Loucy (cell line): ENCODE results near the gene STAP1.
"Not testable (repeated sequence)": the region's sequence is repeated elsewhere in the genome, so short reads cannot be mapped to it uniquely, and the experiment has no call there.

Experiments
- EZH2phosphoT487 ChIP-seq: fragments of 200-600 bp; IDR thresholded peaks from 2 replicates; pipeline ENCODE4 v1.6.1; 2018; ENCODE audit warnings: antibody characterized with exemption, mild to moderate bottlenecking, moderate library complexity, borderline replicate concordance
- TF ChIP-seq, protein P1 (sequence below): fragments of 200-600 bp; sonication (generic); conservative IDR thresholded peaks from 2 replicates; pipeline ENCODE4 v1.5.1; 2014; ENCODE audit warnings: mild to moderate bottlenecking, antibody characterized with exemption, low read length

DNA sequence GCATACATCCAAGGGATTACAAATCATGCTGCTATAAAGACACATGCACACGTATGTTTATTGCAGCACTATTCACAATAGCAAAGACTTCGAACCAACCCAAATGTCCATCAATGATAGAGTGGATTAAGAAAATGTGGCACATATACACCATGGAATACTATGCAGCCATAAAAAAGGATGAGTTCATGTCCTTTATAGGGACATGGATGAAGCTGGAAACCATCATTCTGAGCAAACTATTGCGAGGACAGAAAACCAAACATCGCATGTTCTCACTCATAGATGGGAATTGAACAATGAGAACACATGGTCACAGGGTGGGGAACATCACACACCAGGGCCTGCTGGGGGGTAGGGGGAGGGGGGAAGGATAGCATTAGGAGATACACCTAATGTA is 26.1 kb upstream of the STAP1 start:
- TF ChIP-seq, protein P1, sequence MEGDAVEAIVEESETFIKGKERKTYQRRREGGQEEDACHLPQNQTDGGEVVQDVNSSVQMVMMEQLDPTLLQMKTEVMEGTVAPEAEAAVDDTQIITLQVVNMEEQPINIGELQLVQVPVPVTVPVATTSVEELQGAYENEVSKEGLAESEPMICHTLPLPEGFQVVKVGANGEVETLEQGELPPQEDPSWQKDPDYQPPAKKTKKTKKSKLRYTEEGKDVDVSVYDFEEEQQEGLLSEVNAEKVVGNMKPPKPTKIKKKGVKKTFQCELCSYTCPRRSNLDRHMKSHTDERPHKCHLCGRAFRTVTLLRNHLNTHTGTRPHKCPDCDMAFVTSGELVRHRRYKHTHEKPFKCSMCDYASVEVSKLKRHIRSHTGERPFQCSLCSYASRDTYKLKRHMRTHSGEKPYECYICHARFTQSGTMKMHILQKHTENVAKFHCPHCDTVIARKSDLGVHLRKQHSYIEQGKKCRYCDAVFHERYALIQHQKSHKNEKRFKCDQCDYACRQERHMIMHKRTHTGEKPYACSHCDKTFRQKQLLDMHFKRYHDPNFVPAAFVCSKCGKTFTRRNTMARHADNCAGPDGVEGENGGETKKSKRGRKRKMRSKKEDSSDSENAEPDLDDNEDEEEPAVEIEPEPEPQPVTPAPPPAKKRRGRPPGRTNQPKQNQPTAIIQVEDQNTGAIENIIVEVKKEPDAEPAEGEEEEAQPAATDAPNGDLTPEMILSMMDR = not testable (repeated sequence)
- TF ChIP-seq EZH2phosphoT487 = not testable (repeated sequence)
